ENCODE results near the gene WIPF2. TPM values are rescaled to one million over a fixed set of nuclear protein-coding genes. Genes with fewer than 3 reads are reported as not detected.
A peak's percentile ranks its signal among the peaks of the same experiment; 100 is the strongest.

WIPF2 gene
- total RNA-seq, 1 experiment from 2014 or later: 327 TPM

DNA sequence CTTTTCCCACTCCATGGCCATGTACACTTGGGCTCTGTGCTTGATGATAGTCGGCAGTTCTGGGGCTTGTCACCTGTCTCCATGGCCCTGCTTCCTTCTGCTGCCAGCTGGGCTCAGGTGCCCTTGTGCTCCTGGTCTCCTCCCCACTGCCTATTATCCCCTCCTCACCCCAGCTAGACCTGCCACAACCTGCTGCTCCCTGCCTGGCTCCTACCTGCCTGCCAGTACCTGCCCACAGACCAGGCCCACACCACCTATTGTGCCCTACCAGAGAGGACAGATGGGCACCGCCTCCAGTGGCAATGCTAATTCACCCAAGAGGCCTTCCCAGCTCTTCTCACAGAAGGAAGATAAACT, 42.4 kb upstream of the WIPF2 start:
- Mint-ChIP-seq H3K27me3 (ENCODE audit: unreplicated experiment) (no peaks in the 10 kb centered on the region), H3K4me3 (ENCODE audit: low read depth, unreplicated experiment) (peak overlapping the region; percentile 76), H3K4me1 (ENCODE audit: low read depth, unreplicated experiment) (peaks cover 51% of the 10 kb centered on the region), H3K9me3 (ENCODE audit: low read depth, unreplicated experiment) (no peaks in the 10 kb centered on the region), H3K27ac (ENCODE audit: unreplicated experiment) (peak overlapping the region; percentile 61), H3K36me3 (ENCODE audit: insufficient read depth, unreplicated experiment) (peaks cover 80% of the 10 kb centered on the region)
- TF ChIP-seq, protein P1, sequence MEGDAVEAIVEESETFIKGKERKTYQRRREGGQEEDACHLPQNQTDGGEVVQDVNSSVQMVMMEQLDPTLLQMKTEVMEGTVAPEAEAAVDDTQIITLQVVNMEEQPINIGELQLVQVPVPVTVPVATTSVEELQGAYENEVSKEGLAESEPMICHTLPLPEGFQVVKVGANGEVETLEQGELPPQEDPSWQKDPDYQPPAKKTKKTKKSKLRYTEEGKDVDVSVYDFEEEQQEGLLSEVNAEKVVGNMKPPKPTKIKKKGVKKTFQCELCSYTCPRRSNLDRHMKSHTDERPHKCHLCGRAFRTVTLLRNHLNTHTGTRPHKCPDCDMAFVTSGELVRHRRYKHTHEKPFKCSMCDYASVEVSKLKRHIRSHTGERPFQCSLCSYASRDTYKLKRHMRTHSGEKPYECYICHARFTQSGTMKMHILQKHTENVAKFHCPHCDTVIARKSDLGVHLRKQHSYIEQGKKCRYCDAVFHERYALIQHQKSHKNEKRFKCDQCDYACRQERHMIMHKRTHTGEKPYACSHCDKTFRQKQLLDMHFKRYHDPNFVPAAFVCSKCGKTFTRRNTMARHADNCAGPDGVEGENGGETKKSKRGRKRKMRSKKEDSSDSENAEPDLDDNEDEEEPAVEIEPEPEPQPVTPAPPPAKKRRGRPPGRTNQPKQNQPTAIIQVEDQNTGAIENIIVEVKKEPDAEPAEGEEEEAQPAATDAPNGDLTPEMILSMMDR (IDR thresholded peaks at IDR 0.05; ENCODE audit: unreplicated experiment): no peak
- CTCF ChIA-PET: interaction anchor here (0.6 to 9.2 kb wide), 17 partner anchors 8 to 218 kb away, joined by 3 to 145 read pairs (median 7); partner anchors contain the start of genes CASC3 and WIPF2
- intact Hi-C loops (cut with micrococcal nuclease; ENCODE audit: unreplicated experiment): loop anchor here (2.0 kb wide), 1 partner anchor 64 kb away; no protein-coding TSS in a partner anchor
- TSS peak; percentile 83 for BruUV-seq (replicated peaks)
- peak; percentile 66 for DNase-seq

DNA sequence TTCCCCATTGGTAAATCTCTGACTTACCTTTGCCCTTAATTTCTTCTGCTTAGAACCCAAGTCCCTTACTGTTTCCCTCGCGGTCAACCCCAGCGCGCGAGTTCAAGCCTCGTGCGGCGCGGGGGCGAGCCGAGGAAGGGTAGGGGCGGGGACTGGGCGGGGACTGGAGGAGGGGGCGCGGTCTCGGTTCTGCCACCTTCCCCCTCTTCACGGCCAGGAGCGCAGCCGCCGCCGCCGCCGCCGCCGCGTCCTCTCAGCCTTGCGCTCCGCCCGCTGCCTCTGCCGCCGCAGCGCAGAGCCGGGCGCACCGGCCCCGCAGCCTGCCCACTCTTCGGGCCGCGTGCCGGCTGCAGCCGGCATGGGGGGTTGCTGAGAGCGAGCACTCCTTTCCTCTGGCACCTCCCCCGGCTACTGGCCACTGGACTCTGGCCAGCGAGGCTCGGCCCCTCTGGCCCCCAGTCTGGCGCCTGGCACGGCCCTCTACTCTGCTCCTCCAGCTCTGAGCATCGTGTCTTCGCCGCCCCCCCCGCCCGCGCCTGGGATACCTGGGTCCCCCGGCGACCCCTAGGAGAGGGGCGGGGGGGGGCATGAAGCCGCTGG, 41.7 kb upstream of the WIPF2 start, which contains the start of gene RAPGEFL1:
Gene RAPGEFL1 (plus strand): TSS at position 196 of the 600 bp plus-strand sequence. CDS start 392 bp downstream, at position 588.
- BruUV-seq (replicated peaks): no TSS peak
- H3K4me1 Mint-ChIP-seq (ENCODE audit: low read depth, unreplicated experiment): peaks cover 51% of the 10 kb centered on the region
- H3K36me3 Mint-ChIP-seq (ENCODE audit: insufficient read depth, unreplicated experiment): peaks cover 76% of the 10 kb centered on the region
- peak within 1 kb of the TSS; percentile 61 for H3K27ac Mint-ChIP-seq (ENCODE audit: unreplicated experiment)
- TF ChIP-seq, protein P1 (IDR thresholded peaks at IDR 0.05; ENCODE audit: unreplicated experiment): no peak
- intact Hi-C loops (cut with micrococcal nuclease; ENCODE audit: unreplicated experiment): loop anchor here (2.0 kb wide), 1 partner anchor 65 kb away; no protein-coding TSS in a partner anchor
- no peaks in the 10 kb centered on the region for H3K9me3 Mint-ChIP-seq (ENCODE audit: low read depth, unreplicated experiment)
- CTCF ChIA-PET: interaction anchor here (0.6 to 9.2 kb wide), 12 partner anchors 10 to 498 kb away, joined by 3 to 145 read pairs (median 10); partner anchors contain the start of genes CASC3 and WIPF2
- H3K4me3 Mint-ChIP-seq (ENCODE audit: low read depth, unreplicated experiment): peak within 1 kb of the TSS; percentile 76
- peak; percentile 100 for DNase-seq
- no peaks in the 10 kb centered on the region for H3K27me3 Mint-ChIP-seq (ENCODE audit: unreplicated experiment)

DNA sequence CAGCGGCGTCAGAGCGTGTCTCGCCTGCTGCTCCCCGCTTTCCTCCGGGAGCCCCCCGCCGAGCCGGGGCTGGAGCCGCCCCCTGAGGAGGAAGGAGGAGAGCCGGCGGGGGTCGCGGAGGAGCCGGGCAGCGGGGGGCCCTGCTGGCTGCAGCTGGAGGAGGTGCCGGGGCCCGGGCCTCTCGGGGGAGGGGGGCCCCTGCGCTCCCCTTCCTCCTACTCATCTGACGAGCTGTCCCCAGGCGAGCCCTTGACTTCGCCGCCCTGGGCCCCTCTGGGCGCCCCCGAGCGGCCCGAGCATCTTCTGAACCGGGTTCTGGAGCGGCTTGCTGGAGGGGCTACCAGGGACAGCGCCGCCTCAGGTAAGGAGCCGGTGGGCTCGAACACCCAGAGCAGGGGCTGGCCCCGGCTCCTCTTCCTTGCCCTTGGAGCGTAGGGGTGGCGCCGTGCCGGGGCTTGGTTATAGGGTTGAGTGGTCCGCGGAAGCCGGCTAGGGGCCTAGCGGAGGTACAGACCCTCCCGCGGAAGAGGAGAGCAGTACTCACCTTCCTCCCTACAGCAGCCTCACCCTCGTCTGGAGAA, 41.0 kb upstream of the WIPF2 start:
- CTCF ChIA-PET: interaction anchor here (0.5 to 9.2 kb wide), 17 partner anchors 10 to 564 kb away, joined by 3 to 145 read pairs (median 4); partner anchors contain the start of genes CASC3 and WIPF2
- Mint-ChIP-seq H3K4me1 (ENCODE audit: low read depth, unreplicated experiment) (peaks cover 51% of the 10 kb centered on the region), H3K27me3 (ENCODE audit: unreplicated experiment) (no peaks in the 10 kb centered on the region), H3K36me3 (ENCODE audit: insufficient read depth, unreplicated experiment) (peaks cover 68% of the 10 kb centered on the region), H3K4me3 (ENCODE audit: low read depth, unreplicated experiment) (peak overlapping the region; percentile 76), H3K27ac (ENCODE audit: unreplicated experiment) (peak overlapping the region; percentile 14), H3K9me3 (ENCODE audit: low read depth, unreplicated experiment) (no peaks in the 10 kb centered on the region)
- BruUV-seq (replicated peaks): no TSS peak
- DNase-seq: no peak
- TF ChIP-seq, protein P1 (IDR thresholded peaks at IDR 0.05; ENCODE audit: unreplicated experiment): no peak
- intact Hi-C loops (cut with micrococcal nuclease; ENCODE audit: unreplicated experiment): no loop called here

DNA sequence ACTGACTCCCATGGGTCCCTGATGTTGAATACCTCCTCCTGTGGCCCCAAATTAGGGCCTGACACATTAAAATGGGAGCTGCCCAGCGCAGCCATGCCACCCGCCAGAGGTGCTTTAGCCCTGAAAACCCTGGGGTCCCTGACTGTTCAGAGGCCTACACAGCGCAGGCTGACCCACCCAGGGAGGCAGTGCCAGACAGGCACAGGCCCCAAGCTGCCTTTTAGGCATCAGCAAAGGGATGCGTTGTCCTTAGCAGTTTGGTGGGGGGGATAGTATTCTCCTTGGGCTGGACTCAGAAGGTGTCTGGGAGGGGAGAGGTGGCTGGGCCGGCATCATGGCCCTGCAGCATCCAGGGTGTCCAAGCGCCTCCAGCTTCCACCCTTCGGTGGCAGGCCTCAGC, 40.4 kb upstream of the WIPF2 start:
- Mint-ChIP-seq H3K27me3 (ENCODE audit: unreplicated experiment) (no peaks in the 10 kb centered on the region), H3K27ac (ENCODE audit: unreplicated experiment) (peak overlapping the region; percentile 14), H3K4me1 (ENCODE audit: low read depth, unreplicated experiment) (peaks cover 51% of the 10 kb centered on the region), H3K9me3 (ENCODE audit: low read depth, unreplicated experiment) (no peaks in the 10 kb centered on the region), H3K4me3 (ENCODE audit: low read depth, unreplicated experiment) (peak overlapping the region; percentile 76), H3K36me3 (ENCODE audit: insufficient read depth, unreplicated experiment) (peaks cover 63% of the 10 kb centered on the region)
- intact Hi-C loops (cut with micrococcal nuclease; ENCODE audit: unreplicated experiment): no loop called here
- BruUV-seq (replicated peaks): no TSS peak
- TF ChIP-seq, protein P1 (IDR thresholded peaks at IDR 0.05; ENCODE audit: unreplicated experiment): no peak
- no peak for DNase-seq
- CTCF ChIA-PET: interaction anchor here (0.5 to 9.2 kb wide), 25 partner anchors 8 to 564 kb away, joined by 3 to 145 read pairs (median 5); partner anchors contain the start of genes CASC3, MSL1 and WIPF2
